ENCODE measurements around the gene JADE3. TPM values are rescaled to one million over a fixed set of nuclear protein-coding genes. Genes with fewer than 3 reads are reported as not detected.

The JADE3 gene
- total and polyA plus RNA-seq, 2 donors (not counting 1 experiment from before 2014, with no cell fraction given): 5.1 to 5.3 TPM

GRCh38 chrX:46929439-46930261 is 17.4 kb downstream of the JADE3 start:
- H3K9ac ChIP-seq (ENCODE audit: insufficient read depth, low read length): no peak overlapping the region
- no peaks in the 10 kb centered on the region for H3K36me3 ChIP-seq (ENCODE audit: control insufficient read depth, insufficient read depth, low read length)
- no peaks in the 10 kb centered on the region for H4K20me1 ChIP-seq (ENCODE audit: control insufficient read depth, extremely low read depth, insufficient read depth, low read length)

GRCh38 chrX:46935295-46935694 is 23.1 kb downstream of the JADE3 start:
- Histone ChIP-seq H3K4me2 (ENCODE audit: extremely low read depth, insufficient read depth, low read length) (no peak overlapping the region), H2AFZ (ENCODE audit: low read length) (no peak overlapping the region), H3K79me2 (ENCODE audit: control insufficient read depth, insufficient read depth, low read length) (no peaks in the 10 kb centered on the region), H4K20me1 (ENCODE audit: control insufficient read depth, extremely low read depth, insufficient read depth, low read length) (no peaks in the 10 kb centered on the region), H3K4me1 (ENCODE audit: control insufficient read depth, extremely low read depth, insufficient read depth, low read length) (no peaks in the 10 kb centered on the region), H3K4me3 (replicated peaks in 1 of 4; ENCODE audit: control extremely low read depth in 1 of 4, insufficient read depth in 1 of 4, low read depth in 3 of 4, low read length in 4 of 4) (no peak overlapping the region), H3K36me3 (ENCODE audit: control insufficient read depth, insufficient read depth, low read length) (no peaks in the 10 kb centered on the region), H3K9me3 (ENCODE audit: control insufficient read depth, insufficient read depth, low read depth, low read length) (no peaks in the 10 kb centered on the region), H3K27ac (ENCODE audit: insufficient read depth, low read length) (no peak overlapping the region), H3K27me3 (ENCODE audit: control insufficient read depth, insufficient read depth, low read length) (no peaks in the 10 kb centered on the region), H3K9ac (ENCODE audit: insufficient read depth, low read length) (no peak overlapping the region)
- DNase-seq (ENCODE audit: low read depth in 2 of 2): no peak
- no peak for TF ChIP-seq EZH2 (IDR thresholded peaks at IDR 0.05; ENCODE audit: low read length, missing control alignments)
- TF ChIP-seq CTCF (conservative IDR thresholded peaks at IDR 0.05 in 1 of 2, IDR thresholded peaks at IDR 0.05 in 1 of 2; ENCODE audit: low read depth in 1 of 2, low read length in 2 of 2): no peak

More at GRCh38 chrX:46929439-46930261, 17.4 kb downstream of the JADE3 start:
- Histone ChIP-seq H3K9me3 (ENCODE audit: control insufficient read depth, insufficient read depth, low read depth, low read length) (no peaks in the 10 kb centered on the region), H3K27me3 (ENCODE audit: control insufficient read depth, insufficient read depth, low read length) (no peaks in the 10 kb centered on the region), H3K4me3 (replicated peaks in 1 of 4; ENCODE audit: control extremely low read depth in 1 of 4, insufficient read depth in 1 of 4, low read depth in 3 of 4, low read length in 4 of 4) (no peak overlapping the region), H3K4me1 (ENCODE audit: control insufficient read depth, extremely low read depth, insufficient read depth, low read length) (no peaks in the 10 kb centered on the region), H2AFZ (ENCODE audit: low read length) (no peak overlapping the region), H3K27ac (ENCODE audit: insufficient read depth, low read length) (no peak overlapping the region), H3K4me2 (ENCODE audit: extremely low read depth, insufficient read depth, low read length) (no peak overlapping the region), H3K79me2 (ENCODE audit: control insufficient read depth, insufficient read depth, low read length) (no peaks in the 10 kb centered on the region)
- no peak for TF ChIP-seq CTCF (conservative IDR thresholded peaks at IDR 0.05 in 1 of 2, IDR thresholded peaks at IDR 0.05 in 1 of 2; ENCODE audit: low read depth in 1 of 2, low read length in 2 of 2)
- no peak for TF ChIP-seq EZH2 (IDR thresholded peaks at IDR 0.05; ENCODE audit: low read length, missing control alignments)
- DNase-seq (ENCODE audit: low read depth in 2 of 2): peak; percentile 32 to 62

- Histone ChIP-seq H3K27me3 (ENCODE audit: control insufficient read depth, insufficient read depth, low read length) (no peaks in the 10 kb centered on the region), H2AFZ (ENCODE audit: low read length) (no peak overlapping the region), H3K27ac (ENCODE audit: insufficient read depth, low read length) (no peak overlapping the region), H4K20me1 (ENCODE audit: control insufficient read depth, extremely low read depth, insufficient read depth, low read length) (no peaks in the 10 kb centered on the region), H3K9me3 (ENCODE audit: control insufficient read depth, insufficient read depth, low read depth, low read length) (no peaks in the 10 kb centered on the region), H3K36me3 (ENCODE audit: control insufficient read depth, insufficient read depth, low read length) (no peaks in the 10 kb centered on the region), H3K4me2 (ENCODE audit: extremely low read depth, insufficient read depth, low read length) (no peak overlapping the region), H3K9ac (ENCODE audit: insufficient read depth, low read length) (no peak overlapping the region), H3K4me1 (ENCODE audit: control insufficient read depth, extremely low read depth, insufficient read depth, low read length) (no peaks in the 10 kb centered on the region), H3K4me3 (replicated peaks in 1 of 4; ENCODE audit: control extremely low read depth in 1 of 4, insufficient read depth in 1 of 4, low read depth in 3 of 4, low read length in 4 of 4) (no peak overlapping the region), H3K79me2 (ENCODE audit: control insufficient read depth, insufficient read depth, low read length) (no peaks in the 10 kb centered on the region)
- TF ChIP-seq CTCF (conservative IDR thresholded peaks at IDR 0.05 in 1 of 2, IDR thresholded peaks at IDR 0.05 in 1 of 2; ENCODE audit: low read depth in 1 of 2, low read length in 2 of 2) (no peak), EZH2 (IDR thresholded peaks at IDR 0.05; ENCODE audit: low read length, missing control alignments) (no peak)
- DNase-seq (ENCODE audit: low read depth in 2 of 2): no peak
Observed at GRCh38 chrX:46938589-46938988, 26.4 kb downstream of the JADE3 start.

Data from fibroblast of lung (primary cell).